NOMO-1 (cell line): ENCODE measurements around the gene TCEA3.

Experiments
- DNase-seq, 2 experiments: peaks; one replicate each; lab custom pipeline; 2025; ENCODE audit not compliant: unreplicated experiment in 2 of 2; lab: John Stamatoyannopoulos, UW

TCEA3 gene

GRCh38 chr1:23448846-23449245 is 24.3 kb upstream of the TCEA3 start:
- DNase-seq: no peak

GRCh38 chr1:23446661-23447310 is 22.2 kb upstream of the TCEA3 start:
- no peak for DNase-seq

GRCh38 chr1:23444596-23445390 is 20.2 kb upstream of the TCEA3 start:
- no peak for DNase-seq

- DNase-seq: no peak
Measured at GRCh38 chr1:23444104-23444533, 19.6 kb upstream of the TCEA3 start.

GRCh38 chr1:23442751-23443150 is 18.2 kb upstream of the TCEA3 start:
- no peak for DNase-seq

GRCh38 chr1:23441446-23442148 is 17.0 kb upstream of the TCEA3 start:
- DNase-seq: no peak

- no peak for DNase-seq
Measured at GRCh38 chr1:23438545-23438944, 14.0 kb upstream of the TCEA3 start.

GRCh38 chr1:23437355-23437664 is 12.8 kb upstream of the TCEA3 start:
- DNase-seq: no peak

- no peak for DNase-seq
Measured at GRCh38 chr1:23436520-23437354, 12.2 kb upstream of the TCEA3 start.

GRCh38 chr1:23434260-23434775 is 9.8 kb upstream of the TCEA3 start:
- no peak for DNase-seq

- no peak for DNase-seq
Measured at GRCh38 chr1:23433122-23433521, 8.6 kb upstream of the TCEA3 start.

- DNase-seq: no peak
Measured at GRCh38 chr1:23431431-23431830, 6.9 kb upstream of the TCEA3 start.

- no peak for DNase-seq
Measured at GRCh38 chr1:23430803-23431202, 6.3 kb upstream of the TCEA3 start.

GRCh38 chr1:23428136-23428905 is 3.8 kb upstream of the TCEA3 start:
- DNase-seq: no peak

GRCh38 chr1:23427550-23427949 is 3.0 kb upstream of the TCEA3 start:
- no peak for DNase-seq

GRCh38 chr1:23426828-23427227 is 2.3 kb upstream of the TCEA3 start:
- no peak for DNase-seq

- no peak for DNase-seq
Measured at GRCh38 chr1:23425193-23425494, 596 bp upstream of the TCEA3 start.

GRCh38 chr1:23423415-23424292 is 894 bp downstream of the TCEA3 start:
- DNase-seq: no peak

GRCh38 chr1:23422941-23423340 is 1.6 kb downstream of the TCEA3 start:
- DNase-seq: no peak
